GM12892 (cell line): ENCODE data around the gene MOXD1.
"Not testable (repeated sequence)": the region's sequence is repeated elsewhere in the genome, so short reads cannot be mapped to it uniquely, and the experiment has no call there.

Experiments used
- POLR2A ChIP-seq: IDR thresholded peaks from 2 replicates; pipeline ENCODE4 v1.6.1; 2011; ENCODE audit warnings: low read depth, low read length, control low read depth
- POLR2AphosphoS5 ChIP-seq: IDR thresholded peaks from 2 replicates; pipeline ENCODE4 v1.6.1; 2011; ENCODE audit warnings: low read depth, low read length, control low read depth

DNA sequence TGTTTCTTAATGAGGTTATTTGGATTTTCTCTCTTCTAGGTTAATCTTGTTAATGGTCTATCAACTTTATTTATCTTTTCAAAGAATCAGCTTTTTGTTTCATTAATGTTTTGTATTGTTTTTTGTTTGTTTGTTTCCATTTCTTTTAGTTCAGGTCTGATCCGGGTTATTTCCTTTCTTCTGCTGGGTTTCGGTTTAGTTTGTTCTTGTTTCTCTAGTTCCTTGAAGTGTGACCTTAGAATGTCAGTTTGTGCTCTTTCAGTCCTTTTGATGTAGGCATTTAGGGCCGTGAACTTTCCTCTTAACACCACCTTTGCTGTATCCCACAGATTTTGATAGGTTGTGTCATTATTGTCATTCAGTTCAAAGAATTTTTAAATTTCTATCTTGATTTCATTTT lies 49.3 kb downstream of the MOXD1 start:
- TF ChIP-seq POLR2A, POLR2AphosphoS5: not testable (repeated sequence)
